ENCODE results near the gene CENPE.

Gene CENPE

DNA sequence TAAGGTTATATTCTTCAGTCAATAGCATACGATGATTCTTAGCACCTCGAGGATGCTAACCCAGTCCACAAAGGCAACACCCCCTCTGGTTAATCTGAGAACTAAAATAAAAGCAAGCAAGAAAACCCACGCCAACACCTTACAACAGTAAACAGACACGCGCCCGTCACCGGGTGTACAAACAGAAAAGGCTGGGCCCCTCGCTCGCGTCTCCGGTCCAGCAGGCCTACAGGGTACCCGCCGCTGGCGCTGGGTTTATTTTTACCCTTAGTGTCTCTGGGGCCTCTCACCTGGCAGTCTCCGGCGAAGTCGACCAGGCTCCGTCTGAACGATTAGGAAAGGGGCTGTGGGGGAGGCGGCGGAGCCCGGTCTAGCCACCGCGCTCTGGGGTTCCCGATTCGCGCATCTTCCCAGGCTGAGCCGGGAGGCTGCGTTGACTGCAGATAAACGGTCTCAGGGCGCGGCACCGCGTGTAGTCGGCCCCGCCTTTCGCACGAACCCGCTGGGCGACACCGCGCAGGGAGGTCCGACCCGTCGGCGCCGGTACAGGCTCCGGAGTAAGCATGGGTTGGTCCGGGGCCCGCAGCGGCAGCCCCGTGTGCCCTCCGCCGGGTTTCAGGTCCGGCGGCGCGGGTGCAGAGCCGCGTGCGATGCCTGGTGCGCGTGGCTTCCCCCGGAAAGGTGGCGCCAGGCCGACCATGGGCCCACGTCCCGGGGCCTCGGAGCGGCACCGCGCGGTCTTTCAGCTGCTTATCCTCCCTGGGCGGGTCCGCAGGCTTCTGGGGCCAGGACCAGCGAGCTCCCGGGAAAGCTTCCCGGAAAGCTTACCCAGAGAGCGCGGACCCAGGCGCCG is 122.0 kb downstream of the CENPE start:
- no peak for DNase-seq

GRCh38 chr4:103075435-103075893 is 122.7 kb downstream of the CENPE start:
- no peak for DNase-seq

DNA sequence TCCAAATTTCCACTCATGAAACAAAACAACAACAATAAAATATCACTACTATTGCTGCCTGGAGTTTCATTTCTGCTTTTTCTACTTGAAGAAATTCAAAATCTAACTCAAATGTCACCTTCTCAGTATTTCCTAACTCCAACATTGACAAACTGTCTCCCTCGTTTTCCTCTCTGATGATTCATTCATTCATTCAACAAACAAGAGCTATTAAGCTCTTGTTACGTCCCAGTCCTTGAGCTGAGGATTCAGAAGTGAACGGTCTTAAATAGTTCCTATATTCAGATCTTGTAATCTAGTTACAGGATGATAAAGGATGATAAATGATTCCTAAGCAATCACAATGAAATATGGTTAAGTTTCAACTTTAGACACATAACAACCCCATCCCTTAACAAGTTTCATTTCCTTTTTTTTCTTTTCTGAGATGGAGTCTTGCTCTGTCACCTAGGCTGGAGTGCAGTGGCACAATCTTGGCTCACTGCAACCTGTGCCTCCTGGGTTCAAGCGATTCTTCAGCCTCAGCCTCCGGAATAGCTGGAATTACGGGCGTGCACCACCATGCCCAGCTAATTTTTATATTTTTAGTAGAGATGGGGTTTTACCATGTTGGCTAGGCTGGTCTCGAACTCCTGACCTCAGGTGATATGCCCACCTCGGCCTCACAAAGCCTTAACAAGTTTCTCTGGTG is 123.3 kb downstream of the CENPE start:
- DNase-seq = peak; percentile 76

- DNase-seq = no peak
Measured at GRCh38 chr4:103073792-103074438, 124.2 kb downstream of the CENPE start.

DNA sequence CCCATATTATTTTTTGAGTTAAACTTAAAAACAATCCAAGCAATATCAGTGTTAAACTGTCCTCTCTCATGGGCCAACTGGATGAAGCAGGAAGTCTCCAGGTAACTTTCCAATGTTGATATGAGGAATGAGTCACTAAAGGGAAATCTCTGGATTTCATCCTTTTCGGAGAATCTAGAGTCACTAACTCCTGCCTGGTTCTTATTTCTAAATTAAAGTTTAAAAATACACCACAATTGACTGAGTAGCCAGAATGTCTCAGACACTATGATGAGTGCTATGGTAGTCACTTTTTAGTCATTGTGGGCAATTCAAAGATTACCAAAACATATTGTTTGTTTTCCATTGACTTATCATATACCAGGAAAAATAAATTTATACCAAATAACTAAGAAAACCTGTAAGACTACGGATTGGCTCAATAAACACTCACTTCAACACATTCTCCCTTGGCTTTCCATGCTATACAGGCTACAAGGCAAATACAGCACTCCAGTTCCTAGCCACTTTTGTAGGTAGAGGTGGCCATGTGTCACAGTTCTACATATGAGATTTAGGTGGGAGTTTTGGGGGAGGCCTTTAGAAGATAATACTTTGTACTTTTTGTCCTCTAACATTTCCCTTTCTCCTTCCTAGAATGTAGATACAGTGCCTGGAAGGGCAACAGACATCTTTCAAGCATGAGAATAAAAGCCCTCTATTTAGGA is 130.1 kb downstream of the CENPE start:
- no peak for DNase-seq

GRCh38 chr4:103060453-103061148 is 137.5 kb downstream of the CENPE start:
- no peak for DNase-seq

Data from SIG-M5 (cell line).